CD4-positive, alpha-beta T cell treated with Interleukin-21 for 1 hour (primary cell): Measurements from ENCODE around the gene EIF4EBP2.

Experiments used
- DNase-seq: peaks from one replicate; pipeline ENCODE4 v3.0.0-alpha.2; 2020

The EIF4EBP2 gene

DNA sequence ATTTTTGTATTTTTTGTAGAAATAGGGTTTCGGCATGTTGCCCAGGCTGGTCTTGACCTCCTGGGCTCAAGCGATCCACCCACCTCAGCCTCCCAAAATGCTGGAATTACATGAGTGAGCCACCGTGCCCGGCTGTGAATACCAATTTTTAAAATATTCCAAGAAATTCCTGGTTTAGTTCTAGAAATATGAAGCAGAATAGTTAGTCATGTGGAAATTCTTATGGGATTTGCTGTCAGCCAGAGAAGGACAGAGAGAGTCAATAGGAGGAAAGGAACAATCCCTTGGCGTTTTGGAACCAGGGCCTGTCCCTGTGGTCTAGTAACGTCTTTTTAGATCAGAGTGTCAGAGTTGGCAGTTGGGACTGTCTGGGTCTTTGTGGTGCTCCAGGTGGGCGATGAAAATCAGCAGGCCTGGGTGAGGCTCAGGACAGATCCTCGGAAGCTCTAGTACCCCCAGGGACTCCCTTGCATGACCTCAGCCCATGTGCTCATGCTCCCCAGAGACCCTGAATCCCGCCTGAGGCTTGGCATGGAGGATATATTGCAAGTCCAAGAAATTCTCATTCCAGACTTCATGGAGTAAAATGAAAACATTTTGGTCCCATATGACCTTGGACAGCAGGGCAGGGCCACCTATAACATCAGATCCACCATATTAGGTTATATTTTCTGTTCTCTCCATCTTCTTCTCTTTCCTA is 29.8 kb downstream of the EIF4EBP2 start:
- no peak for DNase-seq

- no peak for DNase-seq
Observed at GRCh38 chr10:70435241-70436085, 31.5 kb downstream of the EIF4EBP2 start.

GRCh38 chr10:70437721-70438120 is 33.8 kb downstream of the EIF4EBP2 start:
- no peak for DNase-seq

DNA sequence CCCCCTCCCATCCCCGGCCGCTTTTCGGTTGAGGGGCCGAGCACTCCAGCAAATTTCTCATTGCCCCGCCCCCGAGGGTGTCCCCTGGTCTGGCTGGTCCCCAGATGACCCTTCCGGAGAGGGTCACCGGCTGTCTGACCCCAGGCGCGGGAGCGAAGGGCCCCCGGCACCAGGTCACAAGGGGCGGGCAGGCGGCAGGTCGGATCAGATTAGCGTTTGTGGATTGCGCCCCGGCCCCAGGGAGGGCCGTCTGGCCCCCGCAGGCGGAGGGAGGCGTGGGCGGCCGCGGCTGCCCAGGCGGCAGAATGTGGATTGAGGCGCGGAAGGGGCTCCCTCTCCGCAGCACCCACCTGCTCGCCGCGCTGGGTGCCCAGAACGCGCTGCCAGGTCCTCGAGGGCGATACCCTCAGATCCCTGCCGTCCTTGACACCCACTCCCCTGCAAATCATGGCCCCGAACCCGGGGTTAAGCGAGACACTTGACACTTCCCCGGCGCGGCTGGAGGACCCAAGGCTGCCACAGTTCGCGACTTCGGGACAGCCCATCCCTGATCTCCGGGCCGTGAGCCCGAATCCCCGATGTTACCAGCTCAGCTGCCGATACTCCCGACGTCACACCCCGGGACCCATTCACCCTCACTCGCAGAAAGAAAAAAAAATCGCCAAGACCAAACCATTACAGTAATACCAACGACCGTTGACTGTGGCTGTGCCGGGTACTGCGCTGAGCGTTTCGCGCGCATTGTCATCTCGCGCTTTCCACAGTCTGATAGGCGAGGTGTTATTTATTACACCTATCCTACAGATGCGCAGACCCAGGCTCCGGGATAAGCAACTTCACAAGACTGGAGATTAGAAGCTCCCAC is 36.6 kb downstream of the EIF4EBP2 start:
- no peak for DNase-seq

GRCh38 chr10:70441161-70441894 is 37.4 kb downstream of the EIF4EBP2 start, which contains the start of gene NODAL:
TSS of gene NODAL (minus strand) at chr10:70441681. CDS start at chr10:70441667, 14 bp downstream.
- no peak for DNase-seq

GRCh38 chr10:70441895-70442309 is 38.0 kb downstream of the EIF4EBP2 start:
- no peak for DNase-seq

DNA sequence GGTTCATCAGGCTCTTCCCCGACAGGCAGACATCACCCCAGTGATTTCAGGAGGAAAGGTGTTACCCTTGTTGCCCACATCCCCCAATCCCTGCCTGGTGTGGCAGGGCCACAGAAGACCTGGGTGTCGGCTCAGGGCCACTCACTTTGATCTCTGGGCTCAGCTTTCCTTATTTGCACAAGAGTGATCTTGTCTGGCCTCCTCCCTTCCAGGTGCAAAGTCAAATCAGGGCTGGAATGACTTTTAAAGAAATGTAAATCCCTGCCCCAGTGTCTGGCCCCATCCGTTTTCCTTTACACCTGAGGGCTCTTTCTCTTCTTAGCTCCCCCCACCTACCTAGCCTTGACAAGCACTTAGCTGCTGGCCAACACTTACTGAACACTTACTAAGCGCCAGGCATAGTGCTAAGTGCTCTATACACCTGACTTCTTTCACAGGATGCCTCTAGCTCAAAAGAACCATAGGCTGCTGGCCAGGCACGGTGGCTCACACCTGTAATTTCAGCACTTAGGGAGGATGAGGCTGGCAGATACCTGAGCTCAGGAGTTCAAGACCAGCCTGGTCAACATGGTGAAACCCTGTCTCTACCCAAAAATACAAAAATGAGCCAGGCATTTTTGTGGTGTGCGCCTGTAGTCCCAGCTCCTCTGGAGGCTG is 38.5 kb downstream of the EIF4EBP2 start:
- no peak for DNase-seq

GRCh38 chr10:70444744-70445143 is 40.8 kb downstream of the EIF4EBP2 start:
- DNase-seq: no peak

GRCh38 chr10:70445718-70446657 is 42.0 kb downstream of the EIF4EBP2 start:
- no peak for DNase-seq

GRCh38 chr10:70448236-70448635 is 44.3 kb downstream of the EIF4EBP2 start:
- DNase-seq: no peak

GRCh38 chr10:70455213-70455630 is 51.3 kb downstream of the EIF4EBP2 start:
- no peak for DNase-seq

GRCh38 chr10:70456164-70456563 is 52.2 kb downstream of the EIF4EBP2 start:
- DNase-seq: no peak

- DNase-seq: no peak
Observed at GRCh38 chr10:70457759-70458305, 53.9 kb downstream of the EIF4EBP2 start.

DNA sequence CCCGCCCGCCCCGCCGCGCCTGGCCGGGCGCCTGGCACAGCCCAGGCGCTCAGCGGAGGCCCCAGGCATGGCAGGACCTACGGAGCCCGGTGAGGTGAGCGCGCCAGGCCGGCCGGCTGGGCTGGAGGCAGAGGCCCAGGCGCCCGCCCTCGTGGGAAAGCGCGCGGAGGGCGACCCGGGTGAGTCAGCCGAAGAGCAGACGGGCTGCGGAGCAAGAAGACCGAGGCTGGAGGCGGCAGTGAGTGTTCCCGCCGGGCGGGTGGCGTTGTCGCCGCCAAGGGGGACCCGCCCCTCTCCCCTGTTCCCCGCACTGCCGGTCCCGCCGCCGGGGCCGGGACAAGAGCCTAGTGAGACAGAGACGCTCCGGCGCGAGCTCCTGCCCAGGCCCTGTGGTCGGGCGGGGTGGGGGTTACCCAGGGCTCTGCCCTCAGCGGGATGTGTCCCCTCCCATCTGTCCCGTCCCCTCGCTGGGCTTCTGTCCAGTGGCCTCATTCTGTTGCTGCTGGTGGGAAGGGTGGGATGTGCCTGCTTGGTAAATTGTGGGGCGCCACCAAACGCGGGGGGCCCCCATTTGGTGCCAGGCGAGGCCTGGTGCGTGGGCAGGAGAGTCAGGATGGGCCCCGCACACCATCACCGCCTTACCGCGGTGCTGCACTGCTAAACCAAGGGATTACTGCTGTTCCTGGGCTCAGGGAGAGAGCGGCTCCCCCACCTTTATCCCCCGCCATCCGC is 54.5 kb downstream of the EIF4EBP2 start:
- no peak for DNase-seq

- DNase-seq: no peak
Observed at GRCh38 chr10:70459061-70459773, 55.3 kb downstream of the EIF4EBP2 start.

DNA sequence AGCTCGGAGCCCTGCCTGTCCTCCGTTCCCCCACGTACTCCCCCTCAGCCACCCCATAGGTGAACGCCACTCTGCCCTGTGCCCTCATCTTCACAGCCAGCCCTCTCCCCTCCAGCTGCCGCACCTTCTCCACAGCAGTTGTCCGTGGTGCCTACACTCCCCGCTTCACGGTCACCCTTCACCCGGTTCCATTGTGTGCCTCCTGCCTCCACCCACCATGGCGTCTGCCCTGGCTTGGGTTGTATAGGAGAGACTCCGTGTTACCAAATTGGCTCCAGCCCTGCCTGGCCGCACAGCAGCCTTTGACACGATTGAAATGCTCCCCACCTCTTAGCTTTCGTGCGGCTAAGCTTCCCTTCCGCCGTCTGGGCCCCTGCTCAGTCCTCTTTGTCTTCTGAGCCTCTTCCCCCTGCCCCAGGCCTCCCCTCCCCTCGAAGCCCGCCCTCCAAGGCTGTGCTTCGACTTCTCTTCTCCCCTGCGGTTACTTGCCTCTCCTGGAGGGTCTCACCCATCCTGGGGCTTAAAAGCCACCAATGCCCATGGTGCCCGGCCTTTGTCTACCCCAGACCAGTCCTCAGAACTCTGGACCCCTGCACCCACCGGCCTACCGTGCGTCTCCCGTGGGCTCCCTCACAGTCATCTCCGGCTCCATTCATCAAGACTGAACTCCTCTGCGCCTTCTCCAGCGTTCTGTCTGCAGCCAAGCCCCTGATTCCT is 56.0 kb downstream of the EIF4EBP2 start:
- no peak for DNase-seq

GRCh38 chr10:70461397-70462348 is 57.7 kb downstream of the EIF4EBP2 start:
- peak; percentile 48 for DNase-seq
